Natural killer cell (primary cell): ENCODE data around the gene LRRC34. TPM values are rescaled to one million over a fixed set of nuclear protein-coding genes. Genes with fewer than 3 reads are reported as not detected.
A peak's percentile ranks its signal among the peaks of the same experiment; 100 is the strongest.

Experiments used
- ATAC-seq, 3 donors: fragments of 150-1000 bp in 2 of 3; fragments of 200-7000 bp in 1 of 3; cut with Tn5 transposase; 1 replicate in 1 of 3; 2 replicates in 2 of 3; pipeline ENCODE4 v1.10.0; 2021; ENCODE audit warnings: mild to moderate bottlenecking in 2 of 3, moderate library complexity in 2 of 3
- DNase-seq, 2 donors: peaks; one replicate each; pipeline versions ENCODE4 v3.0.0 to v3.0.0-alpha.2; 2013 to 2021; ENCODE audit warnings: mixed read lengths in 1 of 2
- H3K27ac ChIP-seq: one replicate; pipeline ENCODE4 v1.5.1; 2013; ENCODE audit warnings: mild to moderate bottlenecking, low read length
- H3K27me3 ChIP-seq: one replicate; pipeline ENCODE4 v1.6.1; 2013; ENCODE audit warnings: low read length; ENCODE audit not compliant: control insufficient read depth, insufficient read depth
- H3K36me3 ChIP-seq: one replicate; pipeline ENCODE4 v1.6.1; 2013; ENCODE audit warnings: low read length; ENCODE audit not compliant: control insufficient read depth, insufficient read depth
- H3K4me1 ChIP-seq: one replicate; pipeline ENCODE4 v1.6.1; 2013; ENCODE audit warnings: low read length; ENCODE audit not compliant: control insufficient read depth, insufficient read depth
- H3K4me3 ChIP-seq: one replicate; pipeline ENCODE4 v1.5.1; 2013; ENCODE audit warnings: low read length
- H3K9me3 ChIP-seq: one replicate; pipeline ENCODE4 v1.6.1; 2013; ENCODE audit warnings: low read length; ENCODE audit not compliant: control insufficient read depth, insufficient read depth
- H3K27ac Mint-ChIP-seq, 2 donors: one replicate each; pipeline ENCODE4 v1.8.0; 2022; ENCODE audit warnings: mild to moderate bottlenecking in 2 of 2, mixed read lengths in 2 of 2, moderate library complexity in 1 of 2
- H3K27me3 Mint-ChIP-seq, 2 donors: one replicate each; pipeline ENCODE4 v1.8.0; 2022; ENCODE audit warnings: low read depth in 2 of 2, mixed read lengths in 2 of 2
- H3K36me3 Mint-ChIP-seq: one replicate; pipeline ENCODE4 v1.8.0; 2022; ENCODE audit warnings: mixed read lengths
- H3K4me1 Mint-ChIP-seq, 2 donors: one replicate each; pipeline ENCODE4 v1.8.0; 2022; ENCODE audit warnings: mixed read lengths in 2 of 2
- H3K4me3 Mint-ChIP-seq: one replicate; pipeline ENCODE4 v1.8.0; 2022; ENCODE audit warnings: mild to moderate bottlenecking, moderate library complexity, mixed read lengths
- H3K9me3 Mint-ChIP-seq, 2 donors: one replicate each; pipeline ENCODE4 v1.8.0; 2022; ENCODE audit warnings: mixed read lengths in 2 of 2
- CTCF ChIP-seq: fragments of 200-600 bp; IDR thresholded peaks from one replicate; pipeline ENCODE4 v1.8.0; 2022; ENCODE audit warnings: antibody characterized with exemption
- WGBS: methylation state at CpG from one replicate; pipeline ENCODE4 v1.1.7; 2013; ENCODE audit warnings: missing lambda C conversion rate; ENCODE audit not compliant: insufficient coverage; 5-methylcytosine and 5-hydroxymethylcytosine counted together
- intact Hi-C: fragments of 100-400 bp; cut with micrococcal nuclease; formaldehyde crosslinking; loops from one replicate; pipeline ENCODE4 v1.14.2; 2022
- total RNA-seq, 4 donors: library from RNA; stranded (reverse); fragments of 120-200 nt in 1 of 4; gene quantifications; one replicate each; pipeline versions ENCODE4 v1.2.3 to v1.2.4, GENCODE V29; 2013 to 2022

Gene LRRC34
- total RNA-seq, 3 donors from 2014 or later (not counting 1 experiment from before 2014, with no cell fraction given) = 0.45 to 1.0 (median 0.48) TPM

- Histone ChIP-seq H3K4me3 (no peak overlapping the region), H3K9me3 (no peaks in the 10 kb centered on the region), H3K36me3 (peaks cover 88% of the 10 kb centered on the region), H3K27me3 (no peaks in the 10 kb centered on the region), H3K27ac (no peak overlapping the region), H3K4me1 (peaks cover 6% of the 10 kb centered on the region)
- H3K27me3 Mint-ChIP-seq = no peaks in the 10 kb centered on the region
- H3K27ac Mint-ChIP-seq = peak overlapping the region; percentile 41 to 77
- intact Hi-C loops = no loop called here
- H3K9me3 Mint-ChIP-seq = no peaks in the 10 kb centered on the region
- 80% methylated on average over 4 of the region's 4 CpGs for WGBS
- H3K4me1 Mint-ChIP-seq = peaks cover 40% of the 10 kb centered on the region in 2 donors
- ATAC-seq = peak in 2 of 3 donors; percentile 28 to 49
- peaks cover 34% of the 10 kb centered on the region for H3K36me3 Mint-ChIP-seq
- DNase-seq = no peak
- no peak for TF ChIP-seq CTCF
- peak overlapping the region; percentile 72 for H3K4me3 Mint-ChIP-seq
Measured at GRCh38 chr3:169781209-169781855, 31.4 kb downstream of the LRRC34 start.

- intact Hi-C loops = no loop called here
- ATAC-seq = peak; percentile 24 to 67 (median 53)
- Mint-ChIP-seq H3K27me3 (no peaks in the 10 kb centered on the region), H3K27ac (peak overlapping the region; percentile 41 to 77), H3K4me1 (peaks cover 40% of the 10 kb centered on the region in 2 donors), H3K9me3 (no peaks in the 10 kb centered on the region), H3K36me3 (peaks cover 28% of the 10 kb centered on the region), H3K4me3 (peak overlapping the region; percentile 72)
- no peak for DNase-seq
- Histone ChIP-seq H3K27me3 (no peaks in the 10 kb centered on the region), H3K4me3 (no peak overlapping the region), H3K36me3 (peaks cover 88% of the 10 kb centered on the region), H3K9me3 (no peaks in the 10 kb centered on the region), H3K27ac (no peak overlapping the region), H3K4me1 (peaks cover 6% of the 10 kb centered on the region)
- TF ChIP-seq CTCF = no peak
- 8% methylated on average over 2 of the region's 2 CpGs for WGBS
Measured at GRCh38 chr3:169780742-169781141, 32.0 kb downstream of the LRRC34 start.

- no peaks in the 10 kb centered on the region for H3K27me3 ChIP-seq
- H3K27me3 Mint-ChIP-seq = no peaks in the 10 kb centered on the region
- H3K4me1 Mint-ChIP-seq = peaks cover 61 to 62% of the 10 kb centered on the region in 2 donors
- no peak overlapping the region for H3K27ac ChIP-seq
- peaks cover 74% of the 10 kb centered on the region for H3K36me3 ChIP-seq
- H3K9me3 Mint-ChIP-seq = no peaks in the 10 kb centered on the region
- H3K27ac Mint-ChIP-seq = no peak overlapping the region
- DNase-seq (no peak), ATAC-seq (no peak)
- H3K9me3 ChIP-seq = no peaks in the 10 kb centered on the region
- no peak for TF ChIP-seq CTCF
- WGBS = 88% methylated on average over 4 of the region's 4 CpGs
- peaks cover 6% of the 10 kb centered on the region for H3K4me1 ChIP-seq
- H3K4me3 ChIP-seq = no peak overlapping the region
- intact Hi-C loops = no loop called here
- H3K36me3 Mint-ChIP-seq = peaks cover 20% of the 10 kb centered on the region
- H3K4me3 Mint-ChIP-seq = no peak overlapping the region
Measured at GRCh38 chr3:169777822-169778221, 34.9 kb downstream of the LRRC34 start.
